NK-92 (cell line): ENCODE measurements around the gene POFUT1.
"Not testable (repeated sequence)": the region's sequence is repeated elsewhere in the genome, so short reads cannot be mapped to it uniquely, and the experiment has no call there.

ENCODE experiments used
- DNase-seq: peaks from one replicate; lab custom pipeline; 2025; ENCODE audit not compliant: unreplicated experiment; lab: John Stamatoyannopoulos, UW

The POFUT1 gene

GRCh38 chr20:32188376-32189122, 19.1 kb upstream of the POFUT1 start:
- DNase-seq: no peak

GRCh38 chr20:32189123-32189410, 18.6 kb upstream of the POFUT1 start:
- no peak for DNase-seq

GRCh38 chr20:32189691-32190615, 17.7 kb upstream of the POFUT1 start:
- DNase-seq: no peak

GRCh38 chr20:32190616-32191415, 16.9 kb upstream of the POFUT1 start:
- no peak for DNase-seq

GRCh38 chr20:32191422-32191821, 16.3 kb upstream of the POFUT1 start:
- DNase-seq: no peak

- no peak for DNase-seq
Observed at GRCh38 chr20:32191873-32192272, 15.8 kb upstream of the POFUT1 start.

GRCh38 chr20:32192698-32193097, 15.0 kb upstream of the POFUT1 start:
- no peak for DNase-seq

GRCh38 chr20:32193336-32193735, 14.3 kb upstream of the POFUT1 start:
- DNase-seq: not testable (repeated sequence)

- DNase-seq: no peak
Observed at GRCh38 chr20:32193996-32194395, 13.7 kb upstream of the POFUT1 start.

GRCh38 chr20:32195581-32195980, 12.1 kb upstream of the POFUT1 start:
- no peak for DNase-seq

GRCh38 chr20:32196613-32197012, 11.1 kb upstream of the POFUT1 start:
- not testable (repeated sequence) for DNase-seq

GRCh38 chr20:32197136-32197535, 10.5 kb upstream of the POFUT1 start:
- DNase-seq: not testable (repeated sequence)

- DNase-seq: no peak
Observed at GRCh38 chr20:32199006-32199405, 8.7 kb upstream of the POFUT1 start.

- DNase-seq: no peak
Observed at GRCh38 chr20:32201296-32201976, 6.2 kb upstream of the POFUT1 start.

- no peak for DNase-seq
Observed at GRCh38 chr20:32201977-32202363, 5.7 kb upstream of the POFUT1 start.

GRCh38 chr20:32203356-32204204, 4.1 kb upstream of the POFUT1 start:
- no peak for DNase-seq

- no peak for DNase-seq
Observed at GRCh38 chr20:32204205-32205109, 3.2 kb upstream of the POFUT1 start.

- DNase-seq: no peak
Observed at GRCh38 chr20:32205110-32205842, 2.4 kb upstream of the POFUT1 start.
